HCT116 (cell line): ENCODE results near the gene TERT. TPM values are rescaled to one million over a fixed set of nuclear protein-coding genes. Genes with fewer than 3 reads are reported as not detected.

Experiments used
- ATAC-seq: fragments of 200-7000 bp; cut with Tn5 transposase; 2 replicates; pipeline ENCODE4 v1.9.1; 2020; ENCODE audit warnings: mild to moderate bottlenecking, moderate library complexity
- BruUV-seq: library from RNA; stranded (reverse); fragments of 400-500 nt; replicated peaks from 2 replicates; lab custom pipeline; 2021; lab: Mats Ljungman, UMichigan
- CTCF ChIA-PET: fragments of 300-600 bp; sonication (Branson Sonifier 250); formaldehyde crosslinking; loops from one replicate; lab custom pipeline; 2021; ENCODE audit warnings: antibody characterized with exemption; lab: Charles Lee
- POLR2A ChIA-PET: fragments of 300-600, 350-600 bp; sonication (Branson Sonifier 250); formaldehyde crosslinking; loops from one replicate; lab custom pipeline; 2021; ENCODE audit warnings: antibody characterized with exemption; lab: Charles Lee
- RAD21 ChIA-PET, 2 experiments: fragments of 300-600 bp; sonication (Branson Sonifier 250); formaldehyde crosslinking; loops; one replicate each; lab custom pipeline; 2023; ENCODE audit warnings: low total read pairs in 2 of 2; ENCODE audit not compliant: uncharacterized antibody in 2 of 2, unreplicated experiment in 2 of 2, low non-redundant PET in 1 of 2; lab: Charles Lee
- DNase-seq: peaks from one replicate; pipeline ENCODE4 v3.0.0-alpha.2; 2010; ENCODE audit warnings: low read depth, low spot score
- H2AFZ ChIP-seq: fragments of 200-600 bp; shearing (Covaris generic), sonication (generic); 2 replicates; pipeline ENCODE4 v1.6.1; 2017; ENCODE audit warnings: low read depth, mixed run types, mixed read lengths, antibody characterized with exemption, low read length; ENCODE audit not compliant: poor library complexity, severe bottlenecking
- H3K27ac ChIP-seq: 2 replicates; pipeline ENCODE4 v1.5.1; 2012; ENCODE audit warnings: low read depth, low read length
- H3K27me3 ChIP-seq: fragments of 200-600 bp; sonication (generic); 2 replicates; pipeline ENCODE4 v1.6.1; 2016; ENCODE audit warnings: mixed run types, low read length, mixed read lengths; ENCODE audit not compliant: insufficient read depth
- H3K36me3 ChIP-seq, 2 experiments: fragments of 200-500 bp in 1 of 2; fragments of 200-600 bp in 1 of 2; sonication (Bioruptor generic) in 1 of 2; sonication (generic) in 1 of 2; 2 replicates each; pipeline versions ENCODE4 v1.5.1 to v1.6.1; 2014 to 2016; ENCODE audit warnings: low read length in 2 of 2, inconsistent platforms in 1 of 2, mixed read lengths in 1 of 2, mixed run types in 1 of 2; ENCODE audit not compliant: insufficient read depth in 2 of 2, control insufficient read depth in 1 of 2
- H3K4me1 ChIP-seq, 2 experiments: fragments of 200-600 bp in 1 of 2; sonication (generic) in 1 of 2; 2 replicates each; pipeline versions ENCODE4 v1.5.1 to v1.6.1; 2012 to 2017; ENCODE audit warnings: low read length in 2 of 2, inconsistent platforms in 1 of 2, mild to moderate bottlenecking in 1 of 2, mixed read lengths in 1 of 2, mixed run types in 1 of 2, moderate library complexity in 1 of 2; ENCODE audit not compliant: insufficient read depth in 2 of 2, control insufficient read depth in 1 of 2
- H3K4me2 ChIP-seq: fragments of 200-600 bp; sonication (generic); 2 replicates; pipeline ENCODE4 v1.6.1; 2017; ENCODE audit warnings: mixed run types, low read length, mixed read lengths
- H3K4me3 ChIP-seq, 2 experiments: fragments of 200-600 bp in 1 of 2; sonication (generic) in 1 of 2; replicated peaks in 1 of 2; 2 replicates each; pipeline ENCODE4 v1.5.1; 2011 to 2016; ENCODE audit warnings: low read length in 2 of 2, control low read depth in 1 of 2, low read depth in 1 of 2, mild to moderate bottlenecking in 1 of 2, mixed read lengths in 1 of 2, mixed run types in 1 of 2
- H3K79me2 ChIP-seq: fragments of 200-600 bp; sonication (generic); 2 replicates; pipeline ENCODE4 v1.6.1; 2017; ENCODE audit warnings: mild to moderate bottlenecking, mixed run types, low read length, moderate library complexity, mixed read lengths; ENCODE audit not compliant: insufficient read depth
- H3K9ac ChIP-seq: fragments of 200-600 bp; sonication (generic); 2 replicates; pipeline ENCODE4 v1.6.1; 2016; ENCODE audit warnings: low read length, mixed read lengths
- H3K9me2 ChIP-seq: fragments of 200-600 bp; sonication (generic), shearing (Covaris generic); 2 replicates; pipeline ENCODE4 v1.6.1; 2017; ENCODE audit warnings: mixed run types, mild to moderate bottlenecking, moderate library complexity; ENCODE audit not compliant: insufficient read depth
- H3K9me3 ChIP-seq, 2 experiments: fragments of 200-500 bp in 1 of 2; fragments of 200-600 bp in 1 of 2; sonication (Bioruptor generic) in 1 of 2; sonication (generic) in 1 of 2; 2 replicates each; pipeline ENCODE4 v1.6.1; 2014 to 2017; ENCODE audit warnings: low read length in 2 of 2, mixed read lengths in 2 of 2, inconsistent platforms in 1 of 2, low read depth in 1 of 2, mild to moderate bottlenecking in 1 of 2, mixed run types in 1 of 2, moderate library complexity in 1 of 2; ENCODE audit not compliant: control insufficient read depth in 1 of 2, insufficient read depth in 1 of 2
- H4K20me1 ChIP-seq: fragments of 200-600 bp; sonication (generic), shearing (Covaris generic); 2 replicates; pipeline ENCODE4 v1.6.1; 2017; ENCODE audit warnings: mixed run types, mild to moderate bottlenecking, moderate library complexity; ENCODE audit not compliant: insufficient read depth
- CEBPB ChIP-seq: IDR thresholded peaks from 2 replicates; pipeline ENCODE4 v1.6.1; 2012; ENCODE audit warnings: low read depth
- TCF7L2 ChIP-seq: IDR thresholded peaks from 2 replicates; pipeline ENCODE4 v1.7.0; 2011; ENCODE audit warnings: borderline replicate concordance, inconsistent platforms; ENCODE audit not compliant: insufficient read depth, insufficient read length; ENCODE audit errors: extremely low read depth
- intact Hi-C: fragments of 100-400 bp; cut with micrococcal nuclease; formaldehyde crosslinking; loops from 2 replicates; pipeline ENCODE4 v1.10.0; 2022
- total RNA-seq: library from RNA; stranded (reverse); gene quantifications from one replicate; pipeline ENCODE4 v1.2.1, GENCODE V29; 2021; ENCODE audit not compliant: unreplicated experiment
- TF ChIP-seq, protein P1 (sequence below), 3 experiments: fragments of 200-600 bp in 1 of 3; sonication (generic) in 1 of 3; IDR thresholded peaks in 2 of 3; conservative IDR thresholded peaks in 1 of 3; 2 replicates each; pipeline ENCODE4 v1.5.1; 2012 to 2017; ENCODE audit warnings: low read depth in 2 of 3, low read length in 2 of 3, antibody characterized with exemption in 1 of 3, borderline replicate concordance in 1 of 3, control low read depth in 1 of 3, mild to moderate bottlenecking in 1 of 3, mixed read lengths in 1 of 3, mixed run types in 1 of 3, moderate library complexity in 1 of 3; ENCODE audit not compliant: insufficient read depth in 1 of 3
- TF ChIP-seq, protein P2 (sequence below): IDR thresholded peaks from 2 replicates; pipeline ENCODE4 v1.6.1; 2012; ENCODE audit warnings: low read depth

The TERT gene
- total RNA-seq, 1 experiment from 2014 or later, result 6.9 TPM

DNA sequence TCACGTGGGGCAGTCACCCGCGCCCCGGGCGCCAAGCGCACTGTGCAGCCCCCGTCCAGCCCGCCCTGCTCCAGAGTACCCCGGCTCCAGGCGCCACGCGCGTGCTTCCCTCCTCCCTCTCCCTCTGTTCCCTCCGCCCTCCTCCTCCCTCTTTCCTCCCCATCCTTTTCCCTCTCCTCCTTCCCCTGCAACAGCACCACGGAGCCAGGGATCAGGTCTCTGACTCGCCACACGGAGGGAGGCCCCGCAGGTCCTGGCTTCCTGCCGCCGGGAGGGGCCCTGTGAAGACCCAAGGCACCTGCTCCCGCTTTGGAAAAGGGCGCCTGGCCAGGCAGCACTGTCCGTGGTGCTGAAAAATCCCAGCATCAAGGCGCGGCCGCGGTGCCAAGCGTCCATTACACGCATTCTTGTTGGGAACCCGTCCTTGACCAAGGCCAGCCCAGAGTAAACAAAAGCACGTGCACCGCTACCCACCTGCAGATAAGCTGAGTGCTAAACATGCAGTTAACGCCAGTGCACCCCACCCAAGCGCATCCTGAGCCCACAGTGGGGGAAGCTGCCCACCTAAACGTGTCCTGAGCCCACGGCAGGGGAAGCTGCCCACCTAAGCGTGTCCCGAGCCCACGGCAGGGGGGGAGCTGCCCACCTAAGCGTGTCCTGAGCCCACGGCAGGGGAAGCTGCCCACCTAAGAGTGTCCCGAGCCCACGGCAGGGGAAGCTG lies 48.0 kb downstream of the TERT start:
- ATAC-seq (peak; percentile 43; the same call in 1 of the 2 replicates), DNase-seq (no peak)
- Histone ChIP-seq H3K27me3 (no peaks in the 10 kb centered on the region), H3K36me3 (no peaks in the 10 kb centered on the region), H3K4me3 (no peak overlapping the region), H3K4me1 (peaks cover 0 to 2% of the 10 kb centered on the region in 2 experiments; a peak in 1 of 4 replicates), H3K9me3 (no peaks in the 10 kb centered on the region), H4K20me1 (no peaks in the 10 kb centered on the region), H3K9ac (no peak overlapping the region), H3K79me2 (no peaks in the 10 kb centered on the region), H3K27ac (no peak overlapping the region), H3K4me2 (no peak overlapping the region), H3K9me2 (no peaks in the 10 kb centered on the region), H2AFZ (no peak overlapping the region)
- intact Hi-C loops, result no loop called here
- CTCF ChIA-PET, result no interaction called here
- peak; percentile 65 for TF ChIP-seq TCF7L2
- TF ChIP-seq, protein P1, sequence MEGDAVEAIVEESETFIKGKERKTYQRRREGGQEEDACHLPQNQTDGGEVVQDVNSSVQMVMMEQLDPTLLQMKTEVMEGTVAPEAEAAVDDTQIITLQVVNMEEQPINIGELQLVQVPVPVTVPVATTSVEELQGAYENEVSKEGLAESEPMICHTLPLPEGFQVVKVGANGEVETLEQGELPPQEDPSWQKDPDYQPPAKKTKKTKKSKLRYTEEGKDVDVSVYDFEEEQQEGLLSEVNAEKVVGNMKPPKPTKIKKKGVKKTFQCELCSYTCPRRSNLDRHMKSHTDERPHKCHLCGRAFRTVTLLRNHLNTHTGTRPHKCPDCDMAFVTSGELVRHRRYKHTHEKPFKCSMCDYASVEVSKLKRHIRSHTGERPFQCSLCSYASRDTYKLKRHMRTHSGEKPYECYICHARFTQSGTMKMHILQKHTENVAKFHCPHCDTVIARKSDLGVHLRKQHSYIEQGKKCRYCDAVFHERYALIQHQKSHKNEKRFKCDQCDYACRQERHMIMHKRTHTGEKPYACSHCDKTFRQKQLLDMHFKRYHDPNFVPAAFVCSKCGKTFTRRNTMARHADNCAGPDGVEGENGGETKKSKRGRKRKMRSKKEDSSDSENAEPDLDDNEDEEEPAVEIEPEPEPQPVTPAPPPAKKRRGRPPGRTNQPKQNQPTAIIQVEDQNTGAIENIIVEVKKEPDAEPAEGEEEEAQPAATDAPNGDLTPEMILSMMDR (IDR thresholded peaks at IDR 0.05 in 2 of 3, conservative IDR thresholded peaks at IDR 0.05 in 1 of 3; ENCODE audit: borderline replicate concordance in 1 of 3, insufficient read depth in 1 of 3, low read depth in 2 of 3, low read length in 2 of 3), result no peak
- TF ChIP-seq, protein P2, sequence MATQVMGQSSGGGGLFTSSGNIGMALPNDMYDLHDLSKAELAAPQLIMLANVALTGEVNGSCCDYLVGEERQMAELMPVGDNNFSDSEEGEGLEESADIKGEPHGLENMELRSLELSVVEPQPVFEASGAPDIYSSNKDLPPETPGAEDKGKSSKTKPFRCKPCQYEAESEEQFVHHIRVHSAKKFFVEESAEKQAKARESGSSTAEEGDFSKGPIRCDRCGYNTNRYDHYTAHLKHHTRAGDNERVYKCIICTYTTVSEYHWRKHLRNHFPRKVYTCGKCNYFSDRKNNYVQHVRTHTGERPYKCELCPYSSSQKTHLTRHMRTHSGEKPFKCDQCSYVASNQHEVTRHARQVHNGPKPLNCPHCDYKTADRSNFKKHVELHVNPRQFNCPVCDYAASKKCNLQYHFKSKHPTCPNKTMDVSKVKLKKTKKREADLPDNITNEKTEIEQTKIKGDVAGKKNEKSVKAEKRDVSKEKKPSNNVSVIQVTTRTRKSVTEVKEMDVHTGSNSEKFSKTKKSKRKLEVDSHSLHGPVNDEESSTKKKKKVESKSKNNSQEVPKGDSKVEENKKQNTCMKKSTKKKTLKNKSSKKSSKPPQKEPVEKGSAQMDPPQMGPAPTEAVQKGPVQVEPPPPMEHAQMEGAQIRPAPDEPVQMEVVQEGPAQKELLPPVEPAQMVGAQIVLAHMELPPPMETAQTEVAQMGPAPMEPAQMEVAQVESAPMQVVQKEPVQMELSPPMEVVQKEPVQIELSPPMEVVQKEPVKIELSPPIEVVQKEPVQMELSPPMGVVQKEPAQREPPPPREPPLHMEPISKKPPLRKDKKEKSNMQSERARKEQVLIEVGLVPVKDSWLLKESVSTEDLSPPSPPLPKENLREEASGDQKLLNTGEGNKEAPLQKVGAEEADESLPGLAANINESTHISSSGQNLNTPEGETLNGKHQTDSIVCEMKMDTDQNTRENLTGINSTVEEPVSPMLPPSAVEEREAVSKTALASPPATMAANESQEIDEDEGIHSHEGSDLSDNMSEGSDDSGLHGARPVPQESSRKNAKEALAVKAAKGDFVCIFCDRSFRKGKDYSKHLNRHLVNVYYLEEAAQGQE, result peak; percentile 86
- TF ChIP-seq CEBPB, result no peak
- BruUV-seq, result no TSS peak
- RAD21 ChIA-PET, result no interaction called here
- POLR2A ChIA-PET, result no interaction called here
